Naive thymus-derived CD8-positive, alpha-beta T cell (primary cell): ENCODE measurements around the gene GUCY2D. TPM values are rescaled to one million over a fixed set of nuclear protein-coding genes. Genes with fewer than 3 reads are reported as not detected.
"Not testable (repeated sequence)": the region's sequence is repeated elsewhere in the genome, so short reads cannot be mapped to it uniquely, and the experiment has no call there.

Experiments
- ATAC-seq, 2 donors: fragments of 150-1000 bp; cut with Tn5 transposase in 1 of 2; sonication (Bioruptor Pico), chemical (Tn5 transposase) in 1 of 2; 1 replicate in 1 of 2; 2 replicates in 1 of 2; pipeline ENCODE4 v1.10.0; 2021; ENCODE audit warnings: mild to moderate bottlenecking in 2 of 2, moderate library complexity in 2 of 2
- POLR2A ChIA-PET: fragments of 350-600 bp; sonication (Branson Sonifier 250); formaldehyde crosslinking; loops from one replicate; lab custom pipeline; 2021; ENCODE audit warnings: antibody characterized with exemption; lab: Charles Lee
- DNase-seq, 10 donors: peaks; one replicate each; pipeline versions ENCODE4 v3.0.0 to v3.0.0-alpha.2; 2020 to 2022
- H3K27ac Mint-ChIP-seq, 10 donors: one replicate each; pipeline ENCODE4 v1.8.0; 2020 to 2022; ENCODE audit warnings: mild to moderate bottlenecking in 10 of 10, mixed read lengths in 10 of 10, moderate library complexity in 4 of 10, inconsistent platforms in 1 of 10
- H3K27me3 Mint-ChIP-seq, 5 donors: one replicate each; pipeline ENCODE4 v1.8.0; 2021 to 2022; ENCODE audit warnings: mixed read lengths in 5 of 5
- H3K36me3 Mint-ChIP-seq, 3 donors: one replicate each; pipeline ENCODE4 v1.8.0; 2020 to 2022; ENCODE audit warnings: mixed read lengths in 3 of 3, mild to moderate bottlenecking in 2 of 3, inconsistent platforms in 1 of 3
- H3K4me1 Mint-ChIP-seq, 4 donors: one replicate each; pipeline ENCODE4 v1.8.0; 2021 to 2022; ENCODE audit warnings: mixed read lengths in 4 of 4
- H3K4me3 Mint-ChIP-seq, 10 donors: one replicate each; pipeline ENCODE4 v1.8.0; 2020 to 2022; ENCODE audit warnings: mild to moderate bottlenecking in 10 of 10, mixed read lengths in 10 of 10, moderate library complexity in 6 of 10, inconsistent platforms in 1 of 10
- H3K9me3 Mint-ChIP-seq, 9 donors: one replicate each; pipeline ENCODE4 v1.8.0; 2020 to 2022; ENCODE audit warnings: mixed read lengths in 9 of 9, mild to moderate bottlenecking in 3 of 9, inconsistent platforms in 1 of 9, moderate library complexity in 1 of 9
- polyA plus RNA-seq, 3 donors: library from polyadenylated mRNA; unstranded; fragments of 300-500 nt; fragmentation: Illumina TruSeq; gene quantifications; one replicate each; pipeline ENCODE4 v1.2.3, GENCODE V29; 2021
- total RNA-seq, 8 experiments: library from RNA in 2 of 8; stranded (reverse) in 2 of 8; gene quantifications; one replicate each; pipeline ENCODE4 v1.2.3 and lab custom pipeline; 2021 to 2026

Gene GUCY2D
- total RNA-seq (not detected), polyA plus RNA-seq (under 1 TPM in 1 of 3 donors, not detected in 2; 0.17 TPM), total RNA-seq (lab: John Stamatoyannopoulos, UW) (0 reads per million in 6 experiments)

DNA sequence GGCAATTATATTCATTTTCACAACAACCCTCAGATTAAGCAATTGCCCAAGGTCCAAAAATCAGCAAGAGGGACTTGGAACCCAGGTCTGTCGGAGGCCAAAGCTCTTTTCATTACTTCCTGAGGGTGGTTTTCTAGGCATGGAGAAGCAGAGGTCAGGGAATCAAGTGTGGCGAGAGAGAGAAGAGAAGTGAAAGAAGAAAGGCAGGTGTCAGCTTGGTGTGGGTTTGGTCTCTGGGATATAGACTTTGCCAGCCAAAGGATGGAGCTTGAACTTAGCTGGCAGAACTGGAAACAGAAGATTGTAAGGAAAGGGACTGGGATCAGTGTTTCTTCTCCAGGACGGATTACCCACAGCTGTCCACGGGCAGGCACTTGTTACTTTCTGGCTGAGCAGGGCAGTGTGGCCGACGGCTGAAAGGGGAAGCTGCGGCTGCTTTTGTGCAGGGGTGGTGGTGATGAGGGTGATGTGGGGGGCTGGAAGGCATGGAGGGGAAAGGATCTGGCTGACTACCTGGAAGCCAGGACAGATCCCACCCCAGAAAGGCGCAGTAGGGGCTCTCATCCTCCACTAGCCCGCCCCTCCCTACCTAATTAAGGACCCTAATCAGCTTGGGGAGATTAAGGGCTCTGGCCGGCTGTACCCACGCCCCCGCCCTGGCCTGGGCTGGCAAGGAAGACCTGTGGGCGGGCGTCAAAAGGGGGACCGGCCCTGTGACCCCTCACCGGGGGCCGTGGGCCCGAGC lies at the start of gene GUCY2D:
Gene GUCY2D, plus strand, starts transcription at position 640 of the 745 bp plus-strand sequence. CDS start 433 bp downstream, outside the sequence.
- DNase-seq (peak in 1 of 10 donors; percentile 62), ATAC-seq (peak; percentile 46 to 49)
- Mint-ChIP-seq H3K27me3 (peaks cover 26 to 54% (median 42%) of the 10 kb centered on the region in 5 donors), H3K4me1 (peaks cover 5 to 12% (median 8%) of the 10 kb centered on the region in 4 donors), H3K9me3 (no peaks in the 10 kb centered on the region), H3K4me3 (peak within 1 kb of the TSS; percentile 35 to 85 (median 72)), H3K36me3 (no peaks in the 10 kb centered on the region), H3K27ac (peak within 1 kb of the TSS in 2 of 10 donors; percentile 1 to 2)
- POLR2A ChIA-PET = interaction anchor here (1.2 kb wide), 1 partner anchor 12 kb away, joined by 4 read pairs; no protein-coding TSS in a partner anchor

DNA sequence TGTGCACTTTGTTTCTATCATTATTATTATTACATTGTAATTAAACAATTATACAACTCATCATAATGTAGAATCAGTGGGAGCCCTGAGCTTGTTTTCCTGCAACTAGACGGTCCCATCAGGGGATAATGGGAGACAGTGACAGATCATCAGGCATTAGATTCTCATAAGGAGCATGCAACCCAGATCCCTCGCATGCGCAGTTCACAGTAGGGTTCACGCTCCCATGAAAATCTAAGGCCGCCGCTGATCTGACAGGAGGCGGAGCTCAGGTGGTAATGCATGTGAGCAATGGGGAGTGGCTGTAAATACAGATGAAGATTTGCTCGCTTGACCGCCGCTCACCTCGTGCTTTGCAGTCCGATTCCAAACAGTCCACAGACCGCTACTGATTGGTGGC lies 49.1 kb upstream of the GUCY2D start:
- H3K27ac Mint-ChIP-seq, POLR2A ChIA-PET, ATAC-seq, H3K4me1 Mint-ChIP-seq, DNase-seq, H3K9me3 Mint-ChIP-seq, H3K27me3 Mint-ChIP-seq, H3K4me3 Mint-ChIP-seq: not testable (repeated sequence)
- H3K36me3 Mint-ChIP-seq = peaks cover 0 to 17% (median 10%) of the 10 kb centered on the region in 3 donors

DNA sequence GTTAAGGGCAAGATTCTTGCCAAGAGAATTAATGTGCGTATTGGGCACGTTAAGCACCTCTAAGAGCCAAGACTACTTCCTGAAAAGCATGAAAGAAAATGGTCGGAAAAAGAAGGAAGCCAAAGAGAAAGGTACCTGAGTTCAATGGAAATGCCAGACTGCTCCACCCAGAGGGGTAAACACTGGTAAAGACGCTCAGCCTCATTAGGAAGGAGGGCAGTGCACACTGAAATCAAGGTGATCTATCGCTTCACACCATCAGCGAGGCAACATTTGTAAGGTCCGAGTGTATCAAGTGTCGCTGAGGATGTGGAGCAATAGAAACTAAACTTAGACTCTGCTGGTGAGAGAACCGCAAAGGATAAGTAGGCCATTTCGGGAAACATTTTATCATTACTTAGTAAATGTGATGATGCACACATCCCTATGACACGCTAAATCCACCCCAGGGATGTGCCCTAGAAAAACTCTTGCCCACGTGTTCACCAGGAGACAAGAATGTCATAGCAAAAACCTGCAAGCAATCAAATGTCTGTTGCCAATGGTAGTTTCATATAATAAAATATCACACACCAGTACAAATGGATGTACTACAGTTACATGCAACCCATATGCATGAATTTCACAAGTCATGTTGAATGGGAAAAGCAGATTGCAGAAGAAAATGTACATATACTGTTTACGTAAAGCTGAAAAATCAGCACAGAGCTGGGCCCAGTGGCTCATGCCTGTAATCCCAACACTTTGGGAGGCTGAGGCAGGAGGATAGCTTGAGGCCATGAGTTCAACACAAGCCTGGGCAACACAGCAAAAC lies 46.8 kb upstream of the GUCY2D start:
- Mint-ChIP-seq H3K36me3 (no peaks in the 10 kb centered on the region), H3K9me3 (no peaks in the 10 kb centered on the region), H3K27ac (no peak overlapping the region), H3K4me3 (no peak overlapping the region), H3K27me3 (peaks cover 0 to 9% (median 0%) of the 10 kb centered on the region in 5 donors), H3K4me1 (peaks cover 0 to 6% (median 2%) of the 10 kb centered on the region in 4 donors)
- POLR2A ChIA-PET = no interaction called here
- ATAC-seq = no peak
- DNase-seq = no peak

DNA sequence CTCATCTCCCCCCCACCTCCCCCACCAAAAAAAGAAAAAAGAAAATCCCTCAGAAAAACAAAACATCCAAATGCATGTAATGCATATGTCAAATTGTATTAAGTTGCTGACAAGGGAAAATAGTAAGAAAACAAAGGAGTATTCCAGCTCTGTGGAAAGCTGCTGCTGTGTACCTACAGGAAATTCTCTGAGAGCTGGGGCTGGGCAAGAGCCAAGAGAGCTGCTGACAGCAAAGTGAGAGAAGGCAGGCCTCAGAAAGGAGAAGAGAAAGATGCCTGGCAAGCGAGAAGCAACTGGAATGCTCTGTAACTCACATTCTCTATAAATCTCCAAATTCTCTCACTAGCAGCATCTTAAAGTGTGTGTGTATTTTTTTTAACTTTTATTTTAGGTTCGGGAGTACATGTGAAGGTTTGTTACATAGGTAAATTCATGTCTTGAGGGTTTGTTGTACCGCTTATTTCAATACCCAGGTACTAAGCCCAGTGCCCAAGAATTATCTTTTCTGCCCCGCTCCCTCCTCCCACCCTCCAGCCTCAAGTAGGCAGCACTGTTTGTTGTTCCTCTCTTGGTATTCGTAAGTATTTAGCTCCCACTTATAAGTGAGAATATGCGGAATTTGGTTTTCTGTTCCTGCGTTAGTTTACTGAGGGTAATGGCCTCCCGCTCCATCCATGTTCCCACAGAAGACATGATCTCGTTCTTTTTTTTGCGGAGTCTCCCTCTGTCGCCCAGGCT lies 46.0 kb upstream of the GUCY2D start:
- H3K4me3 Mint-ChIP-seq = no peak overlapping the region
- H3K36me3 Mint-ChIP-seq = no peaks in the 10 kb centered on the region
- H3K27me3 Mint-ChIP-seq = peaks cover 0 to 10% (median under 1%) of the 10 kb centered on the region in 5 donors
- peaks cover 0 to 3% (median under 1%) of the 10 kb centered on the region in 4 donors for H3K4me1 Mint-ChIP-seq
- peak overlapping the region in 1 of 10 donors; percentile 41 for H3K27ac Mint-ChIP-seq
- ATAC-seq (no peak), DNase-seq (no peak)
- POLR2A ChIA-PET = no interaction called here
- no peaks in the 10 kb centered on the region for H3K9me3 Mint-ChIP-seq

DNA sequence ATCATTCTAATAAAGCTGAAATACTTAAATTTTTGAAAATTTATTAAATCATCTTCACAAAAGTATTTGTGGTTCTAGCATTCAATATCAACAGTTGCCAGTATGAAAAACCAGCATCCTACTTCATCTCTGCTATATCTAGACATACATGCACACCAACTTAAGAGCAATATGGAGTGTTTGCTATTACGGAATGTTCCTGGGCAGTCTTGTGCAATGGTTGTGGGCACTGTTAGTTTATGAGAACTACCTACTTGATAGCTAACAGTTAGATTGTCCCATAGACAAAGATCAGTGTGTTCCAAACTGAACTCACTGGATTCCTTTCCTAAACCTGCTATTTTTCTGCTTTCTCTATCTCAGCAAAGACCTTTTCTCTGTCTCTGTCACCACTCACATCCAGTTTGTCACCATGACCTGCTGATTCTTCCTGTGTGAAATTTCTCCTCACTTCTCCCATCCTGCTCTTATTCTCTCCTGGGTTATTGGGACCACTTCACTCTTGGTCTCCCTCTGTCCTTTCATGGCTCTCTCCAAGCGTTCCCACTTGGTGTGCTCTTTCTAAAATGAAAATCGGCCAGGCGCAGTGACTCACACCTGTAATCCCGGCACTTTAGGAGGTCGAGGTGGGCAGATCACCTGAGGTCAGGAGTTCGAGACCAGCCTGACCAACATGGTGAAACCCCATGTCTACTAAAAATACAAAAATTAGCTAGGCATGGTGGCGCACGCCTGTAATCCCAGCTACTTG lies 42.7 kb upstream of the GUCY2D start:
- POLR2A ChIA-PET = no interaction called here
- Mint-ChIP-seq H3K9me3 (no peaks in the 10 kb centered on the region), H3K4me3 (no peak overlapping the region), H3K36me3 (no peaks in the 10 kb centered on the region), H3K27me3 (peaks cover 0 to 10% (median 5%) of the 10 kb centered on the region in 5 donors), H3K27ac (peak overlapping the region in 1 of 10 donors; percentile 80), H3K4me1 (no peaks in the 10 kb centered on the region)
- DNase-seq (no peak), ATAC-seq (no peak)

DNA sequence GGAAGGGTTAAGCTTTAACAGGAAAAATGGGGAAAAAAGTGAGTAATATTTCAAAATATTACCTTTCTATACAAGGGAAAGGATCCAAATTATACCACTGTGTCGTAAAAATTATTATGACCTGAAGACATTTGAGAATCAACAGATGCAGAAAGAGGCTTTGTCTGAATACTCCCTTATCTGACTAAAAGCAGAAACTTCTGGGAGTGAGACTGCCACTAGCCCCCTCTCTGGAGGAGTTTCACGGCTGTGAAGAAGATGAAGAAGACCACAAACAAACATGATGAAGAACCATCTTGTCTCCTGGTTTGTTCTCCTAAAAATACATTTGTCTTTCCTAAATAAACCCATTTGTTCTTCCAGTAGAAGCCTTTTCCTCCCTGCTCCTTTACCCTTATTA lies 41.0 kb upstream of the GUCY2D start:
- POLR2A ChIA-PET = no interaction called here
- no peak overlapping the region for H3K27ac Mint-ChIP-seq
- peaks cover 0 to 10% (median 5%) of the 10 kb centered on the region in 5 donors for H3K27me3 Mint-ChIP-seq
- DNase-seq (no peak), ATAC-seq (no peak)
- no peaks in the 10 kb centered on the region for H3K9me3 Mint-ChIP-seq
- H3K4me3 Mint-ChIP-seq = no peak overlapping the region
- no peaks in the 10 kb centered on the region for H3K4me1 Mint-ChIP-seq
- H3K36me3 Mint-ChIP-seq = no peaks in the 10 kb centered on the region

DNA sequence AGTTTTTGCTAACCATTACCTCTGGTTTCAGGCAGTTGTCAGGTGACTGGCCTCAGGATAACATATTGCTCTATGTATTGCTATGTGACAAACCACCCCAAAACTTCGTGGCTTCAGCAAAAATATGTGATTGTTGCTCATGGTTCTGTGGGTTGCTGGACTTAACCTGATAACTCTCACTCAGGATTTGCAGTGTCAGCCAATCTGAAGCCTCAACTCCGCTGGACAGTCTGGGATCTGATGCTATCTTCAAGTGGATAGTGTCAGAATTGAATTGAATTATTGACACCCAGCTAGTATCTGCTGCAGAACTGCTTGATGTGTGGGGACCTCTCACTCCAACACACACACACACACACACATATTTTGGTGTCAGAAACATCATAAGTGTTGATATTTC lies 34.7 kb upstream of the GUCY2D start:
- no peaks in the 10 kb centered on the region for H3K4me1 Mint-ChIP-seq
- peaks cover 0 to 5% (median 0%) of the 10 kb centered on the region in 5 donors for H3K27me3 Mint-ChIP-seq
- H3K9me3 Mint-ChIP-seq = no peaks in the 10 kb centered on the region
- no peak for ATAC-seq
- H3K36me3 Mint-ChIP-seq = no peaks in the 10 kb centered on the region
- no peak overlapping the region for H3K4me3 Mint-ChIP-seq
- DNase-seq = no peak
- H3K27ac Mint-ChIP-seq = peak overlapping the region in 1 of 10 donors; percentile 12
- POLR2A ChIA-PET = interaction anchor here (1.0 kb wide), 1 partner anchor 123 kb away, joined by 3 read pairs; no protein-coding TSS in a partner anchor

DNA sequence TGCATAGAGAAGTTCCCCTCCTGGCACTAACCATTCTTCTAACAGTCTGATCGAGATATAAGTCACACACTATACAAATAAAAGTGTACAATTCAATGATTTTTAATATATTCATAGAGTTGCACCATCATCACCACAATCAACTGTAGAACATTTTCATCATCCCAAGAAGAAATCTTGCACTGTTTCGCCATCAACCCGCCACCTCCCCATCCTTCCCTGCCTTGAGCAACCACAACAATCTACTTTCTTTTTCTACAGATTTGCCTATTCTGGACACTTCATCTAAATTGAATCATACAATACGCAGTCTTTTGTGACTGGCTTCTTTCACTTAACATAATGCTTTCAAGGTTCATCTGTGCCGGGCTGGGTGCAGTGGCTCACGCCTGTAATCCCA lies 33.0 kb upstream of the GUCY2D start:
- POLR2A ChIA-PET = no interaction called here
- Mint-ChIP-seq H3K27me3 (peaks cover 0 to 5% (median 0%) of the 10 kb centered on the region in 5 donors), H3K4me3 (no peak overlapping the region), H3K36me3 (peaks cover 0 to 4% (median 3%) of the 10 kb centered on the region in 3 donors), H3K4me1 (no peaks in the 10 kb centered on the region), H3K9me3 (peaks cover 2 to 14% (median 4%) of the 10 kb centered on the region in 9 donors), H3K27ac (no peak overlapping the region)
- no peak for ATAC-seq
- DNase-seq = no peak

DNA sequence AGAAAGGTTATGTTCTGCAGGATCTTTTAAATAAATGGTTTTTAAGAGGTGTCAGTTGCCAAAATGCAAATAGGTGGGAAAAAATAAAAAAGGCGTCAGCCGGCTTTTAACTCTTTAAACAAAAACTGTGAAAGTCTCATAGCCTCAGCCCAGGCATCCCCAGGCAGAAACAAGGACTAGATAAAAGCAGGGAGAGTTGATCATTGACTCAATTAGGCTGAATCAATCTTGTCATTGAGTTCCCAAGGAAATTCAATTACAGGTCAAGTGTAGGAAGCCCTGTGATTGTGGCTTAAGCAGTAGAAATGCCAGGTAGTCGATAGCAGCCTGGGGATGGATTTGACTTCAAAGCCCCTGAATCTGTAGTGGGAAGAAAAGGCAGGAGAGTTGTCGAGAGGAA lies 30.8 kb upstream of the GUCY2D start:
- no peaks in the 10 kb centered on the region for H3K4me1 Mint-ChIP-seq
- DNase-seq = no peak
- no peak overlapping the region for H3K4me3 Mint-ChIP-seq
- no peak for ATAC-seq
- H3K27ac Mint-ChIP-seq = peak overlapping the region in 1 of 10 donors; percentile 49
- POLR2A ChIA-PET = no interaction called here
- H3K9me3 Mint-ChIP-seq = peaks cover 7 to 32% (median 14%) of the 10 kb centered on the region in 9 donors
- peaks cover 0 to 5% (median 1%) of the 10 kb centered on the region in 5 donors for H3K27me3 Mint-ChIP-seq
- H3K36me3 Mint-ChIP-seq = peaks cover 0 to 16% (median 12%) of the 10 kb centered on the region in 3 donors

DNA sequence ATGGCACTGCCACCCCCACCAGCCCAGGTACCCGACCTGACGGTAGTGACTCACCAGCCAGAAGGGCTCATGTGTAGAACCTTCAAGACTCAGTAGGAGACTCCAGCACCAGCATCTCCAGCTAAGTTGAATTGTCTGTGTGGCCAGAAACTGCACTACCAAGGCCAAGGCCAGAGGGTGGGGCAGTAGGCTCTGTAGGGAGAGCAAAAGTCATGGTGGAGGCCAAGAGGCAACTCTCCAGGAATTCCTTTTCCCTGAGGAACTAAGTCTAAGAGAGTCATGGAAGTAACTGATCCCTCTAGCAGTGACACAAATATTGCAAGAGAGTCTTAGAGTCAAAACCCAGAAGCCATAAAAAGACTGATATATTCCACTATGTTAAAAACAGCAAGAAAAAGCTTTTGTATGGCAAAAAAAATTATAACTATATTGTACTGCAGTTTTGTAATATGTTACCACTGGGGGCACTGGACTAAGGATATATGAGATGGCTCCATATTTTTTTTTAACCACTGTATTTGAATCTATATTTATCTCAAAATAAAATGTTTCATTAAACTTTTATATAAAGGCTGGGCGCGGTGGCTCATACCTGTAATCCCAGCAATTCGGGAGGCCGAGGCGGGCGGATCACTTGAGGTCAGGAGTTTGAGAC lies 30.2 kb upstream of the GUCY2D start:
- ATAC-seq (no peak), DNase-seq (no peak)
- peaks cover 0 to 18% (median 17%) of the 10 kb centered on the region in 3 donors for H3K36me3 Mint-ChIP-seq
- H3K9me3 Mint-ChIP-seq = peaks cover 7 to 38% (median 14%) of the 10 kb centered on the region in 9 donors
- no peak overlapping the region for H3K4me3 Mint-ChIP-seq
- no peaks in the 10 kb centered on the region for H3K4me1 Mint-ChIP-seq
- peaks cover 0 to 5% (median 1%) of the 10 kb centered on the region in 5 donors for H3K27me3 Mint-ChIP-seq
- POLR2A ChIA-PET = interaction anchor here (0.6 kb wide), 1 partner anchor 398 kb away, joined by 4 read pairs; no protein-coding TSS in a partner anchor
- H3K27ac Mint-ChIP-seq = no peak overlapping the region

DNA sequence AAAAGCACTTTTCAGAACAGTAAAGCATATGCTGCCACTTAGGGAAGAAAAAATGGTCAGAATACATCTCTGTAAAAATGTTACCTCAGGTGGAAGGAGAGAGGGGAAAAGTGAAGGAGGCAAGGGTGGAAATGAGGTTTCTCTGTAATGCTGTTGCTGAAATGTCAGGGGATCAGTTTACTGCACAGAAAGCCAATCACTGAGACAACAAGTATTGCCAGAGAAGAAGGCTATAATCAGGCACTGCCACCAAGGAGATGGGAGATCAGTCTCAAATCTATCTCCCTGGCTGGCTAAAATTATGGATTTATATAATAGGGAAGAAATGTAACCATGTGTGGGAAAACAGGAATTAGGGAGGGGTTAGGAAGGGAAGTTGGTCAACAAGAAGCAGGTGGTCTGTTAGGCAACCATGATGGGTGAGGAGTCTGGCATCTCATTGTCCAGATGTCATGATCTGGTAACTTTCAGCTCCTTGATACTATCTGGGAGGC lies 27.7 kb upstream of the GUCY2D start:
- peaks cover 0 to 10% (median 5%) of the 10 kb centered on the region in 5 donors for H3K27me3 Mint-ChIP-seq
- peaks cover 0 to 18% (median 17%) of the 10 kb centered on the region in 3 donors for H3K36me3 Mint-ChIP-seq
- ATAC-seq (no peak), DNase-seq (no peak)
- H3K9me3 Mint-ChIP-seq = peaks cover 7 to 38% (median 14%) of the 10 kb centered on the region in 9 donors
- no peak overlapping the region for H3K4me3 Mint-ChIP-seq
- POLR2A ChIA-PET = no interaction called here
- no peak overlapping the region for H3K27ac Mint-ChIP-seq
- no peaks in the 10 kb centered on the region for H3K4me1 Mint-ChIP-seq
